ENCODE measurements around the gene EGFLAM. TPM values are rescaled to one million over a fixed set of nuclear protein-coding genes. Genes with fewer than 3 reads are reported as not detected.

EGFLAM gene
- total and polyA plus RNA-seq, 8 donors: 0.82 to 15.7 (median 9.8) TPM

- no peak for ATAC-seq
- intact Hi-C loops (cut with DNase I): no loop called here
- H3K4me1 ChIP-seq: no peaks in the 10 kb centered on the region
These were observed 31.1 kb downstream of the EGFLAM start for GRCh38 chr5:38289457-38289856.

GRCh38 chr5:38290028-38290653, 31.8 kb downstream of the EGFLAM start:
- intact Hi-C loops (cut with DNase I): no loop called here
- H3K27me3 ChIP-seq: peaks cover 16 to 66% of the 10 kb centered on the region in 2 donors
- TF ChIP-seq CTCF (IDR thresholded peaks at IDR 0.05): no peak

More at GRCh38 chr5:38289457-38289856, 31.1 kb downstream of the EGFLAM start:
- Histone ChIP-seq H3K27ac (no peak overlapping the region), H3K9me3 (no peaks in the 10 kb centered on the region), H3K4me3 (no peak overlapping the region), H3K36me3 (no peaks in the 10 kb centered on the region), H3K27me3 (peaks cover 16 to 66% of the 10 kb centered on the region in 2 donors)
- no peak for TF ChIP-seq CTCF (IDR thresholded peaks at IDR 0.05)
- DNase-seq: no peak

GRCh38 chr5:38291355-38291754, 33.0 kb downstream of the EGFLAM start:
- Histone ChIP-seq H3K9me3 (no peaks in the 10 kb centered on the region), H3K4me1 (no peaks in the 10 kb centered on the region), H3K27me3 (peaks cover 16 to 75% of the 10 kb centered on the region in 2 donors), H3K36me3 (no peaks in the 10 kb centered on the region), H3K4me3 (no peak overlapping the region), H3K27ac (no peak overlapping the region)
- DNase-seq: no peak
- TF ChIP-seq CTCF (IDR thresholded peaks at IDR 0.05): no peak
- peak; percentile 60 for ATAC-seq
- intact Hi-C loops (cut with DNase I): no loop called here

More at GRCh38 chr5:38290028-38290653, 31.8 kb downstream of the EGFLAM start:
- H3K36me3 ChIP-seq: no peaks in the 10 kb centered on the region
- no peak for ATAC-seq
- H3K4me3 ChIP-seq: no peak overlapping the region
- DNase-seq: no peak
- H3K27ac ChIP-seq: no peak overlapping the region
- no peaks in the 10 kb centered on the region for H3K4me1 ChIP-seq
- H3K9me3 ChIP-seq: no peaks in the 10 kb centered on the region

GRCh38 chr5:38292228-38292627, 33.9 kb downstream of the EGFLAM start:
- no peak for TF ChIP-seq CTCF (IDR thresholded peaks at IDR 0.05)
- intact Hi-C loops (cut with DNase I): no loop called here
- ATAC-seq (no peak), DNase-seq (no peak)
- peaks cover 16 to 73% of the 10 kb centered on the region in 2 donors for H3K27me3 ChIP-seq
- H3K36me3 ChIP-seq: no peaks in the 10 kb centered on the region
- H3K4me1 ChIP-seq: no peaks in the 10 kb centered on the region
- no peaks in the 10 kb centered on the region for H3K9me3 ChIP-seq
- no peak overlapping the region for H3K27ac ChIP-seq
- H3K4me3 ChIP-seq: no peak overlapping the region

GRCh38 chr5:38295751-38296150, 37.4 kb downstream of the EGFLAM start:
- Histone ChIP-seq H3K4me1 (no peaks in the 10 kb centered on the region), H3K27me3 (peaks cover 6 to 51% of the 10 kb centered on the region in 2 donors), H3K9me3 (no peaks in the 10 kb centered on the region), H3K36me3 (no peaks in the 10 kb centered on the region), H3K27ac (no peak overlapping the region), H3K4me3 (no peak overlapping the region)
- TF ChIP-seq CTCF (IDR thresholded peaks at IDR 0.05): no peak
- intact Hi-C loops (cut with DNase I): no loop called here
- DNase-seq (no peak), ATAC-seq (no peak)

Data from left lung (tissue), 10 donors.